Cardiac muscle cell (in vitro differentiated cells and primary cell): ENCODE results near the gene ZIC4. TPM values are rescaled to one million over a fixed set of nuclear protein-coding genes. Genes with fewer than 3 reads are reported as not detected.

ENCODE experiments used
- DNase-seq, 2 donors: peaks; one replicate each; pipeline versions ENCODE4 v3.0.0 to v3.0.0-alpha.2; 2010 to 2017; ENCODE audit warnings: low read depth in 1 of 2, low spot score in 1 of 2
- H3K27ac ChIP-seq: fragments of 200-600 bp; sonication (generic); 2 replicates; pipeline ENCODE4 v1.5.1; 2016
- H3K27me3 ChIP-seq: fragments of 200-600 bp; sonication (generic); 2 replicates; pipeline ENCODE4 v1.6.0; 2016; ENCODE audit warnings: control low read depth
- H3K36me3 ChIP-seq: fragments of 200-600 bp; sonication (generic); 2 replicates; pipeline ENCODE4 v1.5.1; 2016; ENCODE audit warnings: control low read depth
- H3K4me1 ChIP-seq: fragments of 200-600 bp; sonication (generic); 2 replicates; pipeline ENCODE4 v1.8.1; 2017; ENCODE audit warnings: low read depth, mild to moderate bottlenecking, mixed run types
- H3K4me3 ChIP-seq: fragments of 200-600 bp; sonication (generic); 2 replicates; pipeline ENCODE4 v1.5.1; 2016; ENCODE audit warnings: mild to moderate bottlenecking
- H3K9me3 ChIP-seq: fragments of 200-600 bp; sonication (generic); 2 replicates; pipeline ENCODE4 v1.5.1; 2017; ENCODE audit warnings: low read depth, mild to moderate bottlenecking, control low read depth
- CTCF ChIP-seq: IDR thresholded peaks from 2 replicates; pipeline ENCODE4 v1.5.1; 2012; ENCODE audit warnings: low read depth, mild to moderate bottlenecking, low read length
- polyA plus RNA-seq: library from polyadenylated mRNA; unstranded; fragments of >200 nt; fragmentation: Nextera tagmentation; extraction: Ambion mirVana; gene quantifications from 2 replicates; pipeline ENCODE4 v1.2.1, GENCODE V29; 2016
- total RNA-seq: library from RNA; depleted of rRNA; stranded (reverse); fragments of >200 nt; gene quantifications from 2 replicates; pipeline ENCODE4 v1.2.3, GENCODE V29; 2016

The ZIC4 gene
- total and polyA plus RNA-seq, 2 experiments from 2014 or later = not detected

GRCh38 chr3:147371140-147371539, 35.2 kb downstream of the ZIC4 start:
- peaks cover 100% of the 10 kb centered on the region for H3K27me3 ChIP-seq
- no peak overlapping the region for H3K4me3 ChIP-seq
- no peaks in the 10 kb centered on the region for H3K36me3 ChIP-seq
- H3K9me3 ChIP-seq = no peaks in the 10 kb centered on the region
- DNase-seq = no peak
- TF ChIP-seq CTCF = no peak
- no peak overlapping the region for H3K27ac ChIP-seq
- no peaks in the 10 kb centered on the region for H3K4me1 ChIP-seq

GRCh38 chr3:147370349-147370748, 36.0 kb downstream of the ZIC4 start:
- no peaks in the 10 kb centered on the region for H3K36me3 ChIP-seq
- TF ChIP-seq CTCF = no peak
- H3K27me3 ChIP-seq = peaks cover 100% of the 10 kb centered on the region
- no peak overlapping the region for H3K27ac ChIP-seq
- no peak for DNase-seq
- H3K4me1 ChIP-seq = no peaks in the 10 kb centered on the region
- no peak overlapping the region for H3K4me3 ChIP-seq
- H3K9me3 ChIP-seq = no peaks in the 10 kb centered on the region

- no peaks in the 10 kb centered on the region for H3K36me3 ChIP-seq
- no peaks in the 10 kb centered on the region for H3K4me1 ChIP-seq
- DNase-seq = no peak
- no peak overlapping the region for H3K27ac ChIP-seq
- no peak overlapping the region for H3K4me3 ChIP-seq
- peaks cover 100% of the 10 kb centered on the region for H3K27me3 ChIP-seq
- H3K9me3 ChIP-seq = no peaks in the 10 kb centered on the region
- TF ChIP-seq CTCF = no peak
Measured at GRCh38 chr3:147369661-147370123, 36.7 kb downstream of the ZIC4 start.

GRCh38 chr3:147369231-147369630, 37.1 kb downstream of the ZIC4 start:
- no peaks in the 10 kb centered on the region for H3K36me3 ChIP-seq
- DNase-seq = no peak
- no peaks in the 10 kb centered on the region for H3K9me3 ChIP-seq
- no peaks in the 10 kb centered on the region for H3K4me1 ChIP-seq
- peaks cover 100% of the 10 kb centered on the region for H3K27me3 ChIP-seq
- H3K4me3 ChIP-seq = no peak overlapping the region
- TF ChIP-seq CTCF = no peak
- H3K27ac ChIP-seq = no peak overlapping the region

GRCh38 chr3:147368561-147369221, 37.7 kb downstream of the ZIC4 start:
- Histone ChIP-seq H3K27me3 (peaks cover 100% of the 10 kb centered on the region), H3K4me3 (no peak overlapping the region), H3K27ac (no peak overlapping the region), H3K36me3 (no peaks in the 10 kb centered on the region), H3K9me3 (no peaks in the 10 kb centered on the region), H3K4me1 (no peaks in the 10 kb centered on the region)
- DNase-seq = no peak
- TF ChIP-seq CTCF = no peak

- Histone ChIP-seq H3K27ac (no peak overlapping the region), H3K9me3 (no peaks in the 10 kb centered on the region), H3K27me3 (peaks cover 100% of the 10 kb centered on the region), H3K4me1 (no peaks in the 10 kb centered on the region), H3K36me3 (no peaks in the 10 kb centered on the region), H3K4me3 (no peak overlapping the region)
- DNase-seq = no peak
- no peak for TF ChIP-seq CTCF
Measured at GRCh38 chr3:147368151-147368550, 38.2 kb downstream of the ZIC4 start.
